Activated CD4-positive, alpha-beta T cell treated with anti-CD3 and anti-CD28 coated beads for 36 hours (primary cell): Measurements from ENCODE around the gene PAIP1. TPM values are rescaled to one million over a fixed set of nuclear protein-coding genes. Genes with fewer than 3 reads are reported as not detected.

Experiments
- ATAC-seq: fragments of 200-7000 bp; cut with Tn5 transposase; one replicate; pipeline ENCODE4 v1.10.0; 2021; ENCODE audit warnings: mild to moderate bottlenecking, moderate library complexity
- CTCF ChIA-PET: fragments of 350-600 bp; sonication (Branson Sonifier 250); formaldehyde crosslinking; loops from one replicate; lab custom pipeline; 2021; ENCODE audit warnings: antibody characterized with exemption; lab: Charles Lee
- POLR2A ChIA-PET: fragments of 350-600 bp; sonication (Branson Sonifier 250); formaldehyde crosslinking; loops from one replicate; lab custom pipeline; 2021; ENCODE audit warnings: antibody characterized with exemption, inconsistent platforms; lab: Charles Lee
- DNase-seq: peaks from one replicate; pipeline ENCODE4 v3.0.0-alpha.2; 2020
- H3K27ac Mint-ChIP-seq: one replicate; pipeline ENCODE4 v1.8.0; 2021; ENCODE audit warnings: mixed read lengths
- H3K27me3 Mint-ChIP-seq: one replicate; pipeline ENCODE4 v1.8.0; 2021; ENCODE audit warnings: mixed read lengths
- H3K36me3 Mint-ChIP-seq: one replicate; pipeline ENCODE4 v1.8.0; 2021; ENCODE audit warnings: low read depth, mixed read lengths
- H3K4me1 Mint-ChIP-seq: one replicate; pipeline ENCODE4 v1.8.0; 2021; ENCODE audit warnings: mixed read lengths
- H3K4me3 Mint-ChIP-seq: one replicate; pipeline ENCODE4 v1.8.0; 2021; ENCODE audit warnings: mild to moderate bottlenecking, moderate library complexity, mixed read lengths
- H3K9me3 Mint-ChIP-seq: one replicate; pipeline ENCODE4 v1.8.0; 2021; ENCODE audit warnings: low read depth, mixed read lengths
- intact Hi-C, 2 experiments: fragments of 100-400 bp; cut with DNase I in 1 of 2; cut with micrococcal nuclease in 1 of 2; formaldehyde crosslinking; loops; one replicate each; pipeline versions ENCODE4 v1.14.2 to v1.15.1; 2022 to 2024; cut with DNase I, micrococcal nuclease
- total RNA-seq, 2 experiments: library from RNA; stranded (reverse); gene quantifications; one replicate each; pipeline ENCODE4 v1.2.3, GENCODE V29; 2021

The PAIP1 gene
- total RNA-seq, 2 experiments from 2014 or later = 51.7 to 55.1 TPM

GRCh38 chr5:43484106-43484849 is 72.6 kb downstream of the PAIP1 start:
- Mint-ChIP-seq H3K27me3 (no peaks in the 10 kb centered on the region), H3K4me1 (peaks cover 37% of the 10 kb centered on the region), H3K9me3 (no peaks in the 10 kb centered on the region), H3K4me3 (peak overlapping the region; percentile 97), H3K36me3 (peaks cover 44% of the 10 kb centered on the region), H3K27ac (peak overlapping the region; percentile 100)
- POLR2A ChIA-PET = interaction anchor here (0.6 to 2.8 kb wide), 17 partner anchors 30 to 627 kb away, joined by 3 to 34 read pairs (median 4); partner anchors contain the start of genes C5orf34, HMGCS1, NNT and ZNF131
- DNase-seq (peak; percentile 92), ATAC-seq (peak; percentile 73)
- intact Hi-C loops = loop anchor here (1.0 to 10.0 kb wide), 13 partner anchors 31 to 1323 kb away; partner anchors contain the start of genes NNT (in 2 of the 2), ANXA2R (in 1 of the 2), C5orf34 (in 1 of the 2) and MRPS30 (in 1 of the 2)
- CTCF ChIA-PET = interaction anchor here (0.5 to 3.0 kb wide), 49 partner anchors 8 to 575 kb away, joined by 3 to 26 read pairs (median 4); partner anchors contain the start of genes C5orf34, HMGCS1, NIM1K and NNT

GRCh38 chr5:43483298-43484105 is 73.4 kb downstream of the PAIP1 start, which contains the start of gene TMEM267:
TSS of gene TMEM267 (minus strand) at chr5:43483865. CDS start at chr5:43453969, 29,896 bp downstream.
- peaks cover 36% of the 10 kb centered on the region for H3K36me3 Mint-ChIP-seq
- no peaks in the 10 kb centered on the region for H3K27me3 Mint-ChIP-seq
- peaks cover 37% of the 10 kb centered on the region for H3K4me1 Mint-ChIP-seq
- intact Hi-C loops = loop anchor here (1.0 to 10.0 kb wide), 22 partner anchors 32 to 1579 kb away; partner anchors contain the start of genes C5orf34 (in 2 of the 2), HMGCS1 (in 2 of the 2), NNT (in 2 of the 2) and ANXA2R (in 1 of the 2)
- POLR2A ChIA-PET = interaction anchor here (0.5 to 2.8 kb wide), 14 partner anchors 9 to 628 kb away, joined by 3 to 34 read pairs (median 4); partner anchors contain the start of genes C5orf34, HMGCS1, NNT and ZNF131
- peak within 1 kb of the TSS; percentile 97 for H3K4me3 Mint-ChIP-seq
- H3K9me3 Mint-ChIP-seq = no peaks in the 10 kb centered on the region
- CTCF ChIA-PET = interaction anchor here (0.6 to 3.0 kb wide), 43 partner anchors 8 to 489 kb away, joined by 3 to 26 read pairs (median 4); partner anchors contain the start of genes C5orf34, HMGCS1, NIM1K and NNT
- peak within 1 kb of the TSS; percentile 100 for H3K27ac Mint-ChIP-seq
- ATAC-seq = peak; percentile 82
- peak; percentile 91 for DNase-seq

- H3K9me3 Mint-ChIP-seq = no peaks in the 10 kb centered on the region
- H3K4me1 Mint-ChIP-seq = peaks cover 39% of the 10 kb centered on the region
- intact Hi-C loops = loop anchor here (1.0 to 10.0 kb wide), 14 partner anchors 33 to 1578 kb away; partner anchors contain the start of genes HMGCS1 (in 2 of the 2), C5orf34 (in 1 of the 2), MRPS30 (in 1 of the 2) and NIM1K (in 1 of the 2)
- ATAC-seq (no peak), DNase-seq (no peak)
- peak overlapping the region; percentile 97 for H3K4me3 Mint-ChIP-seq
- no peaks in the 10 kb centered on the region for H3K27me3 Mint-ChIP-seq
- ChIA-PET POLR2A (no interaction called here), CTCF (interaction anchor here (0.6 to 2.8 kb wide), 5 partner anchors 22 to 407 kb away, joined by 3 to 13 read pairs (median 3); partner anchors contain the start of gene NIM1K)
- H3K27ac Mint-ChIP-seq = peak overlapping the region; percentile 100
- H3K36me3 Mint-ChIP-seq = peaks cover 36% of the 10 kb centered on the region
These were observed 74.2 kb downstream of the PAIP1 start for GRCh38 chr5:43482490-43483297.

Other genes with a start within 250 kb of the PAIP1 start
- gene HMGCS1, start 243.7 kb downstream of the PAIP1 start, total RNA-seq = 100 to 1,000 TPM in 1 of 2 experiments, 10 to 100 TPM in 1; 95.2 to 102 TPM
- gene CCL28, start 144.7 kb downstream of the PAIP1 start, total RNA-seq = 10 to 100 TPM; 13.9 to 18.0 TPM
- 10 to 100 TPM; 15.7 to 17.1 TPM for gene TMEM267, start 73.2 kb downstream of the PAIP1 start, total RNA-seq
- gene C5orf34, start 41.9 kb downstream of the PAIP1 start, total RNA-seq = 10 to 100 TPM; 14.4 to 16.8 TPM
- gene NNT, start 46.1 kb upstream of the PAIP1 start, total RNA-seq = 10 to 100 TPM; 55.4 to 77.5 TPM